WTC11 (cell line): Measurements from ENCODE around the gene UCKL1.

Experiments
- CTCF ChIP-seq: fragments of 200-600 bp; IDR thresholded peaks from 2 replicates; pipeline ENCODE4 v1.8.0; 2022; ENCODE audit warnings: antibody characterized with exemption
- USF1 ChIP-seq: sonication (generic); formaldehyde crosslinking; IDR thresholded peaks from 2 replicates; pipeline ENCODE4 v1.8.0; 2022; ENCODE audit warnings: mild to moderate bottlenecking, missing genetic modification reagents

- TF ChIP-seq USF1 (CRISPR knock-in tag), result no peak
- TF ChIP-seq CTCF, result no peak
Measured at GRCh38 chr20:63945921-63946920, 10.0 kb downstream of the UCKL1 start.
